HepG2 (cell line): ENCODE data around the gene GRM5. TPM values are rescaled to one million over a fixed set of nuclear protein-coding genes. Genes with fewer than 3 reads are reported as not detected.

Experiments used
- ATAC-seq: fragments of 200-7000 bp; cut with Tn5 transposase; 3 replicates; pipeline ENCODE4 v1.9.1; 2020; ENCODE audit warnings: mild to moderate bottlenecking, moderate library complexity
- BruUV-seq: library from RNA; stranded (reverse); fragments of 400-500 nt; replicated peaks from 2 replicates; lab custom pipeline; 2021; lab: Mats Ljungman, UMichigan
- CTCF ChIA-PET: fragments of 300-600 bp; formaldehyde crosslinking; extraction: SDS; loops from one replicate; lab custom pipeline; 2021; ENCODE audit warnings: low total read pairs, inconsistent platforms, low intra/inter-chr PET ratio; lab: Yijun Ruan, JAX
- POLR2A ChIA-PET: fragments of 350-600 bp; sonication (Branson Sonifier 250); formaldehyde crosslinking; loops from one replicate; lab custom pipeline; 2020; ENCODE audit warnings: antibody characterized with exemption, inconsistent platforms; lab: Yijun Ruan, JAX
- DNase-seq: peaks from one replicate; pipeline ENCODE4 v3.0.0-alpha.2; 2015; ENCODE audit warnings: low spot score
- FAIRE-seq: peaks from 3 replicates; lab custom pipeline; 2011; peaks lifted over from hg19 to GRCh38; lab: Jason Lieb, UNC
- H2AFZ ChIP-seq: one replicate; pipeline ENCODE4 v1.6.1; 2011; ENCODE audit warnings: low read length, inconsistent platforms
- H3K27ac ChIP-seq: fragments of 300-600 bp; 3 replicates; pipeline ENCODE4 v1.8.0; 2011; ENCODE audit warnings: mixed run types, mild to moderate bottlenecking, mixed read lengths, low read length, inconsistent platforms; ENCODE audit not compliant: insufficient read depth; ENCODE audit errors: extremely low read length
- H3K27me3 ChIP-seq, 2 experiments: fragments of 200-600 bp in 1 of 2; 2 replicates in 1 of 2; 3 replicates in 1 of 2; pipeline versions ENCODE4 v1.6.0 to v1.8.0; 2011; ENCODE audit warnings: low read length in 2 of 2, mild to moderate bottlenecking in 2 of 2, moderate library complexity in 2 of 2, inconsistent platforms in 1 of 2; ENCODE audit not compliant: insufficient read depth in 2 of 2, control insufficient read depth in 1 of 2
- H3K36me3 ChIP-seq, 2 experiments: fragments of 200-600 bp in 1 of 2; replicated peaks in 1 of 2; 2 replicates in 1 of 2; 3 replicates in 1 of 2; pipeline versions ENCODE4 v1.5.1 to v1.8.0; 2011; ENCODE audit warnings: low read length in 2 of 2, inconsistent platforms in 1 of 2; ENCODE audit not compliant: insufficient read depth in 2 of 2, control insufficient read depth in 1 of 2
- H3K4me1 ChIP-seq: 2 replicates; pipeline ENCODE4 v1.5.1; 2012; ENCODE audit warnings: low read length, inconsistent platforms; ENCODE audit not compliant: insufficient read depth
- H3K4me2 ChIP-seq: 2 replicates; pipeline ENCODE4 v1.6.0; 2011; ENCODE audit warnings: low read depth, low read length, inconsistent platforms
- H3K4me3 ChIP-seq, 3 experiments: fragments of 200-600 bp in 1 of 3; sonication (generic), shearing (Covaris generic) in 1 of 3; replicated peaks in 1 of 3; 2 replicates each; pipeline ENCODE4 v1.5.1; 2011 to 2016; ENCODE audit warnings: low read length in 3 of 3, inconsistent platforms in 2 of 3, low read depth in 2 of 3, mild to moderate bottlenecking in 2 of 3, control low read depth in 1 of 3, mixed read lengths in 1 of 3; ENCODE audit not compliant: insufficient read depth in 1 of 3
- H3K79me2 ChIP-seq: one replicate; pipeline ENCODE4 v1.6.1; 2011; ENCODE audit warnings: low read length, inconsistent platforms; ENCODE audit not compliant: insufficient read depth
- H3K9ac ChIP-seq: 2 replicates; pipeline ENCODE4 v1.6.0; 2011; ENCODE audit warnings: mild to moderate bottlenecking, low read depth, low read length, inconsistent platforms; ENCODE audit not compliant: insufficient read depth
- H3K9me3 ChIP-seq: 2 replicates; pipeline ENCODE4 v1.5.1; 2012; ENCODE audit warnings: mild to moderate bottlenecking, low read length
- H4K20me1 ChIP-seq: 2 replicates; pipeline ENCODE4 v1.6.0; 2011; ENCODE audit warnings: inconsistent platforms, mild to moderate bottlenecking, low read length, moderate library complexity; ENCODE audit not compliant: insufficient read depth
- BCLAF1 ChIP-seq: fragments of 450-650 bp; IDR thresholded peaks from 2 replicates; pipeline ENCODE4 v1.6.1; 2017; ENCODE audit warnings: mild to moderate bottlenecking
- NCOA5 ChIP-seq: sonication (generic); formaldehyde crosslinking; IDR thresholded peaks from 2 replicates; pipeline ENCODE4 v1.4.0; 2020; ENCODE audit warnings: missing genetic modification reagents
- POLR2G ChIP-seq: fragments of 200-400 bp; formaldehyde crosslinking; IDR thresholded peaks from 2 replicates; pipeline ENCODE4 v1.6.1; 2018; ENCODE audit warnings: mild to moderate bottlenecking, low read depth, low read length, moderate library complexity
- ZBTB42 ChIP-seq: sonication (generic); formaldehyde crosslinking; IDR thresholded peaks from 2 replicates; pipeline ENCODE4 v1.5.0; 2020; ENCODE audit warnings: mild to moderate bottlenecking, missing genetic modification reagents
- ZBTB8A ChIP-seq: sonication (generic); formaldehyde crosslinking; IDR thresholded peaks from 2 replicates; pipeline ENCODE4 v1.4.0; 2020; ENCODE audit warnings: mild to moderate bottlenecking, low read depth, missing genetic modification reagents, borderline replicate concordance
- ZNF879 ChIP-seq: sonication (generic); formaldehyde crosslinking; IDR thresholded peaks from 2 replicates; pipeline ENCODE4 v1.8.1; 2023; ENCODE audit warnings: missing genetic modification reagents
- WGBS: methylation state at CpG from one replicate; pipeline ENCODE4 v1.1.6; 2017; ENCODE audit warnings: low lambda C conversion rate; 5-methylcytosine and 5-hydroxymethylcytosine counted together
- in situ Hi-C: cut with HindIII; loops from 2 replicates; pipeline ENCODE4 v1.10.0; 2017; ENCODE audit warnings: low pct_unique_long_range_greater_than_20kb; ENCODE audit not compliant: extremely low pct_ligation_motif_present
- intact Hi-C: fragments of 100-400 bp; cut with micrococcal nuclease; formaldehyde crosslinking; loops from one replicate; pipeline ENCODE4 v1.10.0; 2022; ENCODE audit not compliant: unreplicated experiment
- polyA plus RNA-seq, 8 experiments: library from polyadenylated mRNA; depleted of rRNA in 3 of 8; stranded (reverse) in 7 of 8; unstranded in 1 of 8; fragments of >200 nt; fragmentation: Illumina TruSeq in 4 of 8; extraction: Trizol in 4 of 8; gene quantifications; 2 replicates each; pipeline versions ENCODE4 v1.2.1 to v1.2.3, GENCODE V29; 2011 to 2016; ENCODE audit warnings: low read depth in 4 of 8, missing spikeins in 1 of 8, mixed read lengths in 1 of 8; ENCODE audit not compliant: insufficient read depth in 1 of 8
- total RNA-seq, 5 experiments: library from RNA; depleted of rRNA; stranded (reverse); fragments of >200 nt; fragmentation: Illumina TruSeq; extraction: Trizol; gene quantifications; 2 replicates each; pipeline ENCODE4 v1.2.3, GENCODE V29; 2016; ENCODE audit warnings: low read depth in 1 of 5

GRM5 gene
- total and polyA plus RNA-seq, 2 of the 13 experiments (the other 11 are each of a cell fraction or from before 2014, with no cell fraction given): not detected

- CTCF ChIA-PET: no interaction called here
These were observed 550.8 kb downstream of the GRM5 start for GRCh38 chr11:88515002-88515401.

More at GRCh38 chr11:88515002-88515401, 550.8 kb downstream of the GRM5 start:
- no peak overlapping the region for H3K4me2 ChIP-seq
- H3K4me3 ChIP-seq: no peak overlapping the region
- DNase-seq (no peak), FAIRE-seq (no peak), ATAC-seq (no peak)
- in situ Hi-C loops (no loop called here), intact Hi-C loops (no loop called here)
- H3K9ac ChIP-seq: no peak overlapping the region
- no peaks in the 10 kb centered on the region for H3K4me1 ChIP-seq
- no peak for TF ChIP-seq ZNF879 (CRISPR knock-in tag)
- no peak for TF ChIP-seq BCLAF1
- no peak for TF ChIP-seq ZBTB42 (CRISPR knock-in tag)
- no peak for TF ChIP-seq ZBTB8A (CRISPR knock-in tag)
- TF ChIP-seq NCOA5: no peak
- TF ChIP-seq POLR2G: no peak
- no peaks in the 10 kb centered on the region; a peak in 1 of 5 replicates for H3K27me3 ChIP-seq
- WGBS: 0% methylated on average over 4 of the region's 4 CpGs
- no peaks in the 10 kb centered on the region for H3K79me2 ChIP-seq
- no peaks in the 10 kb centered on the region for H4K20me1 ChIP-seq
- BruUV-seq: no TSS peak
- H3K27ac ChIP-seq: no peak overlapping the region
- no peak overlapping the region for H2AFZ ChIP-seq
- H3K9me3 ChIP-seq: no peaks in the 10 kb centered on the region
- POLR2A ChIA-PET: no interaction called here
- no peaks in the 10 kb centered on the region for H3K36me3 ChIP-seq
